ENCODE measurements around the gene SAXO1.

DNA sequence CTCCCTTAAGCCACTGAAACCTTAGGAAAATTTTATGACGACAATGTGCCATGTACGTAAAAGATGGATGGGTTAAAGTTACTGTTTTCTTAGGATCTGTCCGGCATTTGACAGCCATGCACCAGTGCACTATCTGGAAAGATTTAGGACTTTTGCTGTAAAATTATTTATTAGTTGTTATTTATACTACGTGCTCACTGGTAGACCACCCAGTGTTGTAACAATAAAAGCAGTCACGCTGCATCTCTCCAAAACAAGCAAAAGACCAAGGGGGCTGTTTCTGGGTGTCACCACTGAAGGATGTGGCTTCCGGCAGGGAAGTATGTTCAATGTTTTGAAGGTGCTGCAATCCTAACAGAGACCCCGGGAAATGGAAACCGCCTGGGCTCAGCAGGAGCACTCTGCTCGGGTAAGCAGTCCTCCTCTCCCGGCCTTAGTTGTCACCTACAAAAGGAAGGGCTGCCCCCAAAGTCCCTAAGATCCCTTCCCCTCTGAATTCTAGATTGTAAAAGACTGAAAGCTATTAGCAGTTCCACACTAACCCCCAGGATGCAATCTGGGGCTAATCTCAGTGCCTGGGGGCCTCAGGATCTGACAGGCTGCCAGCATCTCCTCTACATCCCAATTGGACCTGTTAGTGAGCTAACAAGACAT, 38.6 kb downstream of the SAXO1 start:
- TF ChIP-seq ATF3 (IDR thresholded peaks at IDR 0.05) (no peak), EZH2 (IDR thresholded peaks at IDR 0.05) (no peak), EZH2phosphoT487 (IDR thresholded peaks at IDR 0.05; ENCODE audit: borderline replicate concordance) (no peak), POLR2AphosphoS5 (IDR thresholded peaks at IDR 0.05; ENCODE audit: low read depth, low read length) (no peak), SIN3A (IDR thresholded peaks at IDR 0.05; ENCODE audit: low read depth) (no peak), CBX3 (IDR thresholded peaks at IDR 0.05; ENCODE audit: low read depth) (no peak), JUND (IDR thresholded peaks at IDR 0.05) (no peak), POLR2A (IDR thresholded peaks at IDR 0.05; ENCODE audit: borderline replicate concordance, extremely low read depth, insufficient read depth, insufficient read length) (no peak), EGR1 (IDR thresholded peaks at IDR 0.05; ENCODE audit: low read depth) (no peak), ZBTB33 (IDR thresholded peaks at IDR 0.05; ENCODE audit: extremely low read depth, insufficient replicate concordance, low read length) (no peak)
- TF ChIP-seq, protein P1, sequence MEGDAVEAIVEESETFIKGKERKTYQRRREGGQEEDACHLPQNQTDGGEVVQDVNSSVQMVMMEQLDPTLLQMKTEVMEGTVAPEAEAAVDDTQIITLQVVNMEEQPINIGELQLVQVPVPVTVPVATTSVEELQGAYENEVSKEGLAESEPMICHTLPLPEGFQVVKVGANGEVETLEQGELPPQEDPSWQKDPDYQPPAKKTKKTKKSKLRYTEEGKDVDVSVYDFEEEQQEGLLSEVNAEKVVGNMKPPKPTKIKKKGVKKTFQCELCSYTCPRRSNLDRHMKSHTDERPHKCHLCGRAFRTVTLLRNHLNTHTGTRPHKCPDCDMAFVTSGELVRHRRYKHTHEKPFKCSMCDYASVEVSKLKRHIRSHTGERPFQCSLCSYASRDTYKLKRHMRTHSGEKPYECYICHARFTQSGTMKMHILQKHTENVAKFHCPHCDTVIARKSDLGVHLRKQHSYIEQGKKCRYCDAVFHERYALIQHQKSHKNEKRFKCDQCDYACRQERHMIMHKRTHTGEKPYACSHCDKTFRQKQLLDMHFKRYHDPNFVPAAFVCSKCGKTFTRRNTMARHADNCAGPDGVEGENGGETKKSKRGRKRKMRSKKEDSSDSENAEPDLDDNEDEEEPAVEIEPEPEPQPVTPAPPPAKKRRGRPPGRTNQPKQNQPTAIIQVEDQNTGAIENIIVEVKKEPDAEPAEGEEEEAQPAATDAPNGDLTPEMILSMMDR (IDR thresholded peaks at IDR 0.05 in 2 of 3, conservative IDR thresholded peaks at IDR 0.05 in 1 of 3; ENCODE audit: borderline replicate concordance in 1 of 3, insufficient read depth in 1 of 3, low read depth in 2 of 3, low read length in 2 of 3) = no peak
- TF ChIP-seq, protein P2, sequence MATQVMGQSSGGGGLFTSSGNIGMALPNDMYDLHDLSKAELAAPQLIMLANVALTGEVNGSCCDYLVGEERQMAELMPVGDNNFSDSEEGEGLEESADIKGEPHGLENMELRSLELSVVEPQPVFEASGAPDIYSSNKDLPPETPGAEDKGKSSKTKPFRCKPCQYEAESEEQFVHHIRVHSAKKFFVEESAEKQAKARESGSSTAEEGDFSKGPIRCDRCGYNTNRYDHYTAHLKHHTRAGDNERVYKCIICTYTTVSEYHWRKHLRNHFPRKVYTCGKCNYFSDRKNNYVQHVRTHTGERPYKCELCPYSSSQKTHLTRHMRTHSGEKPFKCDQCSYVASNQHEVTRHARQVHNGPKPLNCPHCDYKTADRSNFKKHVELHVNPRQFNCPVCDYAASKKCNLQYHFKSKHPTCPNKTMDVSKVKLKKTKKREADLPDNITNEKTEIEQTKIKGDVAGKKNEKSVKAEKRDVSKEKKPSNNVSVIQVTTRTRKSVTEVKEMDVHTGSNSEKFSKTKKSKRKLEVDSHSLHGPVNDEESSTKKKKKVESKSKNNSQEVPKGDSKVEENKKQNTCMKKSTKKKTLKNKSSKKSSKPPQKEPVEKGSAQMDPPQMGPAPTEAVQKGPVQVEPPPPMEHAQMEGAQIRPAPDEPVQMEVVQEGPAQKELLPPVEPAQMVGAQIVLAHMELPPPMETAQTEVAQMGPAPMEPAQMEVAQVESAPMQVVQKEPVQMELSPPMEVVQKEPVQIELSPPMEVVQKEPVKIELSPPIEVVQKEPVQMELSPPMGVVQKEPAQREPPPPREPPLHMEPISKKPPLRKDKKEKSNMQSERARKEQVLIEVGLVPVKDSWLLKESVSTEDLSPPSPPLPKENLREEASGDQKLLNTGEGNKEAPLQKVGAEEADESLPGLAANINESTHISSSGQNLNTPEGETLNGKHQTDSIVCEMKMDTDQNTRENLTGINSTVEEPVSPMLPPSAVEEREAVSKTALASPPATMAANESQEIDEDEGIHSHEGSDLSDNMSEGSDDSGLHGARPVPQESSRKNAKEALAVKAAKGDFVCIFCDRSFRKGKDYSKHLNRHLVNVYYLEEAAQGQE (IDR thresholded peaks at IDR 0.05; ENCODE audit: low read depth) = no peak

Data from HCT116 (cell line).